Smooth muscle cell (in vitro differentiated cells): Measurements from ENCODE around the gene BORCS6. TPM values are rescaled to one million over a fixed set of nuclear protein-coding genes. Genes with fewer than 3 reads are reported as not detected.

Source experiments
- DNase-seq: peaks from one replicate; lab custom pipeline; 2025; ENCODE audit not compliant: unreplicated experiment; lab: John Stamatoyannopoulos, UW
- H2AFZ ChIP-seq: fragments of 200-600 bp; sonication (generic); 2 replicates; pipeline ENCODE4 v1.6.0; 2016; ENCODE audit warnings: antibody characterized with exemption, low read depth, mild to moderate bottlenecking
- H3F3A ChIP-seq: fragments of 200-600 bp; sonication (generic); 2 replicates; pipeline ENCODE4 v1.6.0; 2017; ENCODE audit warnings: antibody characterized with exemption, low read depth
- H3K27ac ChIP-seq: fragments of 200-600 bp; sonication (generic); 2 replicates; pipeline ENCODE4 v1.5.1; 2016; ENCODE audit warnings: low read depth, mild to moderate bottlenecking
- H3K27me3 ChIP-seq: fragments of 200-600 bp; sonication (generic); 2 replicates; pipeline ENCODE4 v1.6.1; 2016; ENCODE audit warnings: low read depth, mild to moderate bottlenecking
- H3K36me3 ChIP-seq: fragments of 200-600 bp; sonication (generic); 2 replicates; pipeline ENCODE4 v1.5.1; 2016; ENCODE audit warnings: low read depth
- H3K4me1 ChIP-seq: fragments of 200-600 bp; sonication (generic); 2 replicates; pipeline ENCODE4 v1.5.1; 2016; ENCODE audit warnings: low read depth
- H3K4me2 ChIP-seq: fragments of 200-600 bp; sonication (generic); 2 replicates; pipeline ENCODE4 v1.6.0; 2016; ENCODE audit warnings: mild to moderate bottlenecking
- H3K4me3 ChIP-seq: fragments of 200-600 bp; sonication (generic); 2 replicates; pipeline ENCODE4 v1.5.1; 2016; ENCODE audit warnings: mild to moderate bottlenecking
- H3K79me2 ChIP-seq: fragments of 200-600 bp; sonication (generic); 2 replicates; pipeline ENCODE4 v1.6.0; 2016; ENCODE audit warnings: low read depth, mild to moderate bottlenecking
- H3K9ac ChIP-seq: fragments of 200-600 bp; sonication (generic); 2 replicates; pipeline ENCODE4 v1.6.0; 2016; ENCODE audit warnings: low read depth
- H3K9me3 ChIP-seq: fragments of 200-600 bp; sonication (generic); replicated peaks from 2 replicates; pipeline ENCODE4 v1.5.1; 2016; ENCODE audit warnings: low read depth
- H4K20me1 ChIP-seq: fragments of 200-600 bp; sonication (generic); 2 replicates; pipeline ENCODE4 v1.6.0; 2016; ENCODE audit warnings: low read depth
- WGBS: methylation state at CpG from one replicate; pipeline ENCODE4 v1.1.7; 2016; ENCODE audit warnings: low lambda C conversion rate; 5-methylcytosine and 5-hydroxymethylcytosine counted together
- polyA plus RNA-seq: library from polyadenylated mRNA; unstranded; fragments of >200 nt; fragmentation: Nextera tagmentation; extraction: Ambion mirVana; gene quantifications from 2 replicates; pipeline ENCODE4 v1.2.1, GENCODE V29; 2016
- total RNA-seq: library from RNA; depleted of rRNA; stranded (reverse); fragments of >200 nt; gene quantifications from 2 replicates; pipeline ENCODE4 v1.2.3, GENCODE V29; 2014
- TF ChIP-seq, protein P1 (sequence below): fragments of 200-600 bp; sonication (generic); IDR thresholded peaks from 2 replicates; pipeline ENCODE4 v1.5.1; 2017; ENCODE audit warnings: borderline replicate concordance, mild to moderate bottlenecking, antibody characterized with exemption; ENCODE audit not compliant: insufficient read depth, poor library complexity, severe bottlenecking

Gene BORCS6
- total and polyA plus RNA-seq, 2 experiments from 2014 or later, result 3.2 to 6.3 TPM

DNA sequence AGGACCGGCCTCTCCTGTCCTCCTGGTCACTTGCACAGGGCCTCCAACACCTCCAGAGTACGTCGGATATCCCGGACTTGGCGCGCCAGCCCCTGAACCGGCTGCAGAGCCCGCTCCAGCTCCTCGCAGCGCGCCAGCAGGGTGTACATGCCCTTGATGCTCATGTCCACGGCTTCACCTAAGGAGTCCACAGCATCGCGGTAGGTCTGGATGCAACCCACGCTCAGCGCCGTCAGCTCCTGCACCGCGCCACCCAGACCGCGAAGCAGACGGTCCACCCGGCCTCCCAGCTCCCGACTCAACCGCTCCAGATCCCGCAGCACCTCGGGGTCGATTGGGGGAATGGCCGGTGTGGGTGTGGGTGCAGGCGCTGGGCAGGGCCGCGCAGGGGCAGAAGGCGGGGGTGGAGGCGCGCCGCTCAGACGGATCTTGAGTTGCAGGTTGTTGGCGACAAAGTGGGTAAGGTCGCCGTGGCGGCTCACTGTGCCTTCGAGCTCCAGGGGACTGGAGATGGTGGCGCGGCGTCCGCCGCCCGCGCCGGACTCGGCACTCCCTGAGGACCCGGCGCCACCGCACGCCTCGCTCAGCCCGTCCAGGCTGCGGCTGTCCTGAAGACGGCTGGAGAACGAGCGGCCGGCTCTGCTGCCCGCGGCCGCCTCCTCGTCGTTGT lies 804 bp downstream of the BORCS6 start:
- peaks cover 12% of the 10 kb centered on the region for H3K4me1 ChIP-seq
- H3K27ac ChIP-seq, result peak overlapping the region; percentile 68
- H3K9ac ChIP-seq, result peak overlapping the region; percentile 78
- DNase-seq, result peak; percentile 24
- peaks cover 17% of the 10 kb centered on the region for H3F3A ChIP-seq
- peak overlapping the region; percentile 82 for H2AFZ ChIP-seq
- WGBS, result 6% methylated on average over 61 of the region's 67 CpGs
- H3K27me3 ChIP-seq, result no peaks in the 10 kb centered on the region
- H3K4me3 ChIP-seq, result peak overlapping the region; percentile 75
- no peaks in the 10 kb centered on the region for H3K36me3 ChIP-seq
- TF ChIP-seq, protein P1, sequence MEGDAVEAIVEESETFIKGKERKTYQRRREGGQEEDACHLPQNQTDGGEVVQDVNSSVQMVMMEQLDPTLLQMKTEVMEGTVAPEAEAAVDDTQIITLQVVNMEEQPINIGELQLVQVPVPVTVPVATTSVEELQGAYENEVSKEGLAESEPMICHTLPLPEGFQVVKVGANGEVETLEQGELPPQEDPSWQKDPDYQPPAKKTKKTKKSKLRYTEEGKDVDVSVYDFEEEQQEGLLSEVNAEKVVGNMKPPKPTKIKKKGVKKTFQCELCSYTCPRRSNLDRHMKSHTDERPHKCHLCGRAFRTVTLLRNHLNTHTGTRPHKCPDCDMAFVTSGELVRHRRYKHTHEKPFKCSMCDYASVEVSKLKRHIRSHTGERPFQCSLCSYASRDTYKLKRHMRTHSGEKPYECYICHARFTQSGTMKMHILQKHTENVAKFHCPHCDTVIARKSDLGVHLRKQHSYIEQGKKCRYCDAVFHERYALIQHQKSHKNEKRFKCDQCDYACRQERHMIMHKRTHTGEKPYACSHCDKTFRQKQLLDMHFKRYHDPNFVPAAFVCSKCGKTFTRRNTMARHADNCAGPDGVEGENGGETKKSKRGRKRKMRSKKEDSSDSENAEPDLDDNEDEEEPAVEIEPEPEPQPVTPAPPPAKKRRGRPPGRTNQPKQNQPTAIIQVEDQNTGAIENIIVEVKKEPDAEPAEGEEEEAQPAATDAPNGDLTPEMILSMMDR, result no peak
- H3K9me3 ChIP-seq, result no peaks in the 10 kb centered on the region
- H4K20me1 ChIP-seq, result peaks cover 19% of the 10 kb centered on the region
- H3K79me2 ChIP-seq, result no peaks in the 10 kb centered on the region
- peak overlapping the region; percentile 88 for H3K4me2 ChIP-seq

DNA sequence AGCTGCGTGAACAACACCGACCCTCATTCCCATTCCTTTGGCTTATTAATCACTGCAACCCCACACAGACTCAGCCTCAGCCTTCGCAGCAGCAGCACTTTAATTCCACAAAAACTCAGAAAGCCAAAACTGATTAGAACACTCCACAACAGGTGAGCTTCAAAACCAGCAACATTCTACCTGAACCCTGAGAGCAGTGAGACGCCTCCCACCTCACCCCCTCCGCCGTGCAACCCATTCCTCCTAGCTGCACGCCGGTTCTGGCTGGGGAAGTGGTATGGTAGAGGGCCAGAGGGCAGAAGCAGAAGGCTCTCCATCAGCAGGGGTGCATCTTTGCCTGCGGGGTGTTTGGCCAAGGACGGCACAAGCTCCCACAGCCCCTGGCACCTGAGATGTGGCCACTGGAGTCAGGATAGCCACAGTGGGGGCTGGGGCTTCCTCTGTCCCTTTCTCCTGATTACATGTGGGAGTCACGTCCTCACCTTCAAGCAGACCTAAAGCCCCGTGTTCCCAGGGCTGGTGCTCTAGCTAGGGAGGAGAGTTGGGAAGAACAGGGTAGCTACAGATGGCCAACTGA lies 1.6 kb downstream of the BORCS6 start:
- Histone ChIP-seq H3K4me2 (peak overlapping the region; percentile 88), H3K79me2 (no peaks in the 10 kb centered on the region), H3K27ac (peak overlapping the region; percentile 15), H3K4me3 (peak overlapping the region; percentile 75), H3K4me1 (peaks cover 12% of the 10 kb centered on the region), H3F3A (peaks cover 17% of the 10 kb centered on the region), H3K36me3 (no peaks in the 10 kb centered on the region), H2AFZ (no peak overlapping the region), H3K9me3 (no peaks in the 10 kb centered on the region), H4K20me1 (peaks cover 19% of the 10 kb centered on the region), H3K27me3 (no peaks in the 10 kb centered on the region), H3K9ac (no peak overlapping the region)
- TF ChIP-seq, protein P1, result no peak
- WGBS, result 47% methylated on average over 12 of the region's 12 CpGs
- DNase-seq, result no peak

- peaks cover 19% of the 10 kb centered on the region for H4K20me1 ChIP-seq
- H3K9me3 ChIP-seq, result no peaks in the 10 kb centered on the region
- TF ChIP-seq, protein P1, result no peak
- no peak overlapping the region for H3K9ac ChIP-seq
- H3K27ac ChIP-seq, result peak overlapping the region; percentile 55
- H3K4me1 ChIP-seq, result peaks cover 12% of the 10 kb centered on the region
- no peaks in the 10 kb centered on the region for H3K36me3 ChIP-seq
- H3K27me3 ChIP-seq, result no peaks in the 10 kb centered on the region
- peak overlapping the region; percentile 88 for H3K4me2 ChIP-seq
- peaks cover 17% of the 10 kb centered on the region for H3F3A ChIP-seq
- WGBS, result 2% methylated on average over 25 of the region's 25 CpGs
- peak; percentile 83 for DNase-seq
- H3K79me2 ChIP-seq, result no peaks in the 10 kb centered on the region
- no peak overlapping the region for H2AFZ ChIP-seq
- H3K4me3 ChIP-seq, result peak overlapping the region; percentile 75
Observed at GRCh38 chr17:8187517-8188262, 2.3 kb downstream of the BORCS6 start.
